HEK293T (cell line): ENCODE data around the gene GZMM.
"Not testable (repeated sequence)": the region's sequence is repeated elsewhere in the genome, so short reads cannot be mapped to it uniquely, and the experiment has no call there.

Experiments used
- CTCF ChIA-PET: fragments of 350-600 bp; formaldehyde crosslinking; extraction: SDS; loops from one replicate; lab custom pipeline; 2021; ENCODE audit warnings: antibody characterized with exemption, inconsistent platforms; lab: Yijun Ruan, JAX
- POLR2A ChIA-PET: fragments of 350-600 bp; formaldehyde crosslinking; extraction: SDS; loops from one replicate; lab custom pipeline; 2020; ENCODE audit warnings: antibody characterized with exemption, inconsistent platforms; lab: Yijun Ruan, JAX
- DNase-seq: peaks from one replicate; pipeline ENCODE4 v3.0.0; 2012; ENCODE audit warnings: mixed read lengths; ENCODE audit errors: extremely low spot score
- ARNT ChIP-seq: fragments of 450-650 bp; IDR thresholded peaks from 2 replicates; pipeline ENCODE4 v1.6.1; 2017; ENCODE audit warnings: mild to moderate bottlenecking
- BHLHE40 ChIP-seq: fragments of 450-650 bp; IDR thresholded peaks from 2 replicates; pipeline ENCODE4 v1.6.1; 2016; ENCODE audit warnings: mild to moderate bottlenecking, moderate library complexity, borderline replicate concordance
- CTBP1 ChIP-seq: fragments of 450-650 bp; IDR thresholded peaks from 2 replicates; pipeline ENCODE4 v1.6.1; 2016; ENCODE audit warnings: borderline replicate concordance
- ELF4 ChIP-seq: fragments of 450-650 bp; IDR thresholded peaks from 2 replicates; pipeline ENCODE4 v1.6.1; 2017; ENCODE audit warnings: antibody characterized with exemption
- FOXA1 ChIP-seq: fragments of 450-650 bp; IDR thresholded peaks from 2 replicates; pipeline ENCODE4 v1.6.1; 2016; ENCODE audit warnings: mild to moderate bottlenecking
- FOXK2 ChIP-seq: fragments of 450-650 bp; IDR thresholded peaks from 2 replicates; pipeline ENCODE4 v1.6.1; 2016; ENCODE audit warnings: mild to moderate bottlenecking
- FOXM1 ChIP-seq: fragments of 450-650 bp; IDR thresholded peaks from 2 replicates; pipeline ENCODE4 v1.6.1; 2017; ENCODE audit warnings: mild to moderate bottlenecking, borderline replicate concordance
- HDGF ChIP-seq: fragments of 450-650 bp; IDR thresholded peaks from 2 replicates; pipeline ENCODE4 v1.6.1; 2017; ENCODE audit warnings: antibody characterized with exemption, borderline replicate concordance
- L3MBTL2 ChIP-seq: fragments of 450-650 bp; conservative IDR thresholded peaks from 2 replicates; pipeline ENCODE4 v1.6.1; 2016; ENCODE audit warnings: mild to moderate bottlenecking
- LEF1 ChIP-seq: fragments of 450-650 bp; IDR thresholded peaks from 2 replicates; pipeline ENCODE4 v1.6.1; 2017; ENCODE audit warnings: mild to moderate bottlenecking, borderline replicate concordance
- NFRKB ChIP-seq: fragments of 450-650 bp; IDR thresholded peaks from 2 replicates; pipeline ENCODE4 v1.6.1; 2016; ENCODE audit warnings: mild to moderate bottlenecking, moderate library complexity
- PKNOX1 ChIP-seq: fragments of 450-650 bp; IDR thresholded peaks from 2 replicates; pipeline ENCODE4 v1.6.1; 2016
- SP1 ChIP-seq: fragments of 450-650 bp; IDR thresholded peaks from 2 replicates; pipeline ENCODE4 v1.6.1; 2017
- SUZ12 ChIP-seq: fragments of 450-650 bp; IDR thresholded peaks from 2 replicates; pipeline ENCODE4 v1.6.1; 2016; ENCODE audit warnings: mild to moderate bottlenecking
- TARDBP ChIP-seq: fragments of 450-650 bp; IDR thresholded peaks from 2 replicates; pipeline ENCODE4 v1.6.1; 2016
- ZNF384 ChIP-seq: fragments of 450-650 bp; IDR thresholded peaks from 2 replicates; pipeline ENCODE4 v1.6.1; 2016

The GZMM gene

GRCh38 chr19:583198-583967, 39.5 kb downstream of the GZMM start:
- CTCF ChIA-PET = no interaction called here
- POLR2A ChIA-PET = interaction anchor here (1.7 kb wide), 1 partner anchor 9 kb away, joined by 4 read pairs; no protein-coding TSS in a partner anchor
- TF ChIP-seq HDGF = no peak
- TF ChIP-seq BHLHE40 = no peak
- TF ChIP-seq PKNOX1 = no peak
- no peak for TF ChIP-seq FOXM1
- TF ChIP-seq TARDBP = no peak
- no peak for TF ChIP-seq NFRKB
- TF ChIP-seq SP1 = no peak
- TF ChIP-seq LEF1 = no peak
- TF ChIP-seq SUZ12 = no peak
- no peak for TF ChIP-seq FOXK2
- no peak for TF ChIP-seq FOXA1
- TF ChIP-seq ZNF384 = no peak
- no peak for TF ChIP-seq L3MBTL2
- no peak for TF ChIP-seq ARNT
- no peak for TF ChIP-seq CTBP1
- no peak for TF ChIP-seq ELF4
- DNase-seq = no peak

GRCh38 chr19:583968-584239, 40.1 kb downstream of the GZMM start:
- CTCF ChIA-PET = no interaction called here
- DNase-seq = no peak
- TF ChIP-seq SP1 (no peak), SUZ12 (no peak), ELF4 (no peak), TARDBP (no peak), L3MBTL2 (no peak), ARNT (no peak), CTBP1 (no peak)
- POLR2A ChIA-PET = interaction anchor here (1.7 kb wide), 1 partner anchor 9 kb away, joined by 4 read pairs; no protein-coding TSS in a partner anchor

GRCh38 chr19:584240-585001, 40.6 kb downstream of the GZMM start:
- peak; percentile 77 for DNase-seq
- POLR2A ChIA-PET = interaction anchor here (1.7 kb wide), 1 partner anchor 10 kb away, joined by 4 read pairs; no protein-coding TSS in a partner anchor
- CTCF ChIA-PET = no interaction called here
- TF ChIP-seq TARDBP (peak; percentile 90), FOXK2 (no peak), FOXM1 (peak; percentile 22; the same call in 1 of the 2 replicates)

- CTCF ChIA-PET, DNase-seq: not testable (repeated sequence)
- POLR2A ChIA-PET = interaction anchor here (1.7 kb wide), 1 partner anchor 10 kb away, joined by 4 read pairs; no protein-coding TSS in a partner anchor
These were observed 41.3 kb downstream of the GZMM start for GRCh38 chr19:585146-585545.

DNA sequence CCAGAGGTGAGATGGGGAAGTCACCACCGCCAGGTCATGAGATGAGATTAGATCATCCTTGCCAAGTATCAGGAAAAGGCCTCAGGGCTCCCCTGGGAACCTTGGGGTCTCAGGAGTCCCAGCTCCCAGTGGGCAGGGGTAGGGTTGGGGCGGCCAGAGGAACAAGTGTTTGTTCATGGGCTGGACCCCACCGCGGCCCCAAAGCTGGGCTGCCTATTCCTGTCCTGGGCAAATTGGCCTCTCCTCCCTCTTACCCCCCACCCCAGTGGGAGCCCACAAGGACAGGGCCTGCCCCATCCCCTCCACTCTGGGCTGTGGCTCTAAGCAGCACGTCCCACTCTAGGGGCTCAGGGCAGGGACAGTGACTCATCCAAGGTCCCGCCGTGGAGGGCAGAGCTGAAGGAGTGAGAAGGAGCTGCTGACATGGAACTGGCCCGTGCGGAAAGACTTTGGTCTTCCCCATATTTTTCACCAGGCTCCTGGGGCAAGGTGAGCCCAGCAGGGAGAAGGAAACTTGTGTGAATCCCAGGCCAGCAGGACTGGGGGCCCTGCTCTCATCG, 41.8 kb downstream of the GZMM start:
- no peak for DNase-seq
- ChIA-PET CTCF (interaction anchor here (0.7 to 0.8 kb wide), 2 partner anchors 43 to 102 kb away, joined by 3 to 4 read pairs; no protein-coding TSS in a partner anchor), POLR2A (interaction anchor here (0.8 kb wide), 1 partner anchor 78 kb away, joined by 3 read pairs; no protein-coding TSS in a partner anchor)
- TF ChIP-seq TARDBP (no peak), BHLHE40 (no peak), ZNF384 (no peak), L3MBTL2 (no peak), ARNT (no peak), ELF4 (no peak), HDGF (no peak), CTBP1 (no peak)

- ChIA-PET POLR2A (interaction anchor here (0.7 to 1.1 kb wide), 2 partner anchors 14 to 149 kb away, joined by 3 to 4 read pairs; no protein-coding TSS in a partner anchor), CTCF (interaction anchor here (0.6 kb wide), 1 partner anchor 108 kb away, joined by 3 read pairs; no protein-coding TSS in a partner anchor)
- no peak for TF ChIP-seq PKNOX1
- TF ChIP-seq CTBP1 = peak; percentile 11; the same call in 1 of the 2 replicates
- DNase-seq = peak; percentile 79
These were observed 44.4 kb downstream of the GZMM start for GRCh38 chr19:588093-588740.
